NCI-H1105 treated with DMSO at 0.1 percent for 48 hours (cell line): Measurements from ENCODE around the gene LMNA.
A peak's percentile ranks its signal among the peaks of the same experiment; 100 is the strongest.
"Not testable (repeated sequence)": the region's sequence is repeated elsewhere in the genome, so short reads cannot be mapped to it uniquely, and the experiment has no call there.

Experiments
- DNase-seq: peaks from one replicate; lab custom pipeline; 2025; lab: John Stamatoyannopoulos, UW

LMNA gene

GRCh38 chr1:156122086-156122485, 7.6 kb downstream of the LMNA start:
- no peak for DNase-seq

GRCh38 chr1:156122519-156123355, 8.2 kb downstream of the LMNA start:
- peak; percentile 2 for DNase-seq

GRCh38 chr1:156123356-156124196, 9.1 kb downstream of the LMNA start:
- peak; percentile 99 for DNase-seq

GRCh38 chr1:156124557-156125483, 10.3 kb downstream of the LMNA start:
- DNase-seq: no peak

GRCh38 chr1:156125544-156125943, 11.0 kb downstream of the LMNA start:
- not testable (repeated sequence) for DNase-seq

- no peak for DNase-seq
These were observed 11.6 kb downstream of the LMNA start for GRCh38 chr1:156126043-156126629.

GRCh38 chr1:156126630-156127534, 12.4 kb downstream of the LMNA start:
- no peak for DNase-seq

- DNase-seq: no peak
These were observed 13.8 kb downstream of the LMNA start for GRCh38 chr1:156128308-156128653.

- DNase-seq: no peak
These were observed 14.4 kb downstream of the LMNA start for GRCh38 chr1:156128654-156129597.

GRCh38 chr1:156129687-156130577, 15.4 kb downstream of the LMNA start:
- peak; percentile 65 for DNase-seq

- DNase-seq: no peak
These were observed 16.0 kb downstream of the LMNA start for GRCh38 chr1:156130578-156130942.

- no peak for DNase-seq
These were observed 20.4 kb downstream of the LMNA start for GRCh38 chr1:156134716-156135435.

- DNase-seq: no peak
These were observed 21.7 kb downstream of the LMNA start for GRCh38 chr1:156135930-156136871.

GRCh38 chr1:156136970-156137483, 22.5 kb downstream of the LMNA start:
- no peak for DNase-seq

- no peak for DNase-seq
These were observed 24.0 kb downstream of the LMNA start for GRCh38 chr1:156138458-156138867.
